ENCODE results near the gene YBX3.
"Not testable (repeated sequence)": the region's sequence is repeated elsewhere in the genome, so short reads cannot be mapped to it uniquely, and the experiment has no call there.

The YBX3 gene

DNA sequence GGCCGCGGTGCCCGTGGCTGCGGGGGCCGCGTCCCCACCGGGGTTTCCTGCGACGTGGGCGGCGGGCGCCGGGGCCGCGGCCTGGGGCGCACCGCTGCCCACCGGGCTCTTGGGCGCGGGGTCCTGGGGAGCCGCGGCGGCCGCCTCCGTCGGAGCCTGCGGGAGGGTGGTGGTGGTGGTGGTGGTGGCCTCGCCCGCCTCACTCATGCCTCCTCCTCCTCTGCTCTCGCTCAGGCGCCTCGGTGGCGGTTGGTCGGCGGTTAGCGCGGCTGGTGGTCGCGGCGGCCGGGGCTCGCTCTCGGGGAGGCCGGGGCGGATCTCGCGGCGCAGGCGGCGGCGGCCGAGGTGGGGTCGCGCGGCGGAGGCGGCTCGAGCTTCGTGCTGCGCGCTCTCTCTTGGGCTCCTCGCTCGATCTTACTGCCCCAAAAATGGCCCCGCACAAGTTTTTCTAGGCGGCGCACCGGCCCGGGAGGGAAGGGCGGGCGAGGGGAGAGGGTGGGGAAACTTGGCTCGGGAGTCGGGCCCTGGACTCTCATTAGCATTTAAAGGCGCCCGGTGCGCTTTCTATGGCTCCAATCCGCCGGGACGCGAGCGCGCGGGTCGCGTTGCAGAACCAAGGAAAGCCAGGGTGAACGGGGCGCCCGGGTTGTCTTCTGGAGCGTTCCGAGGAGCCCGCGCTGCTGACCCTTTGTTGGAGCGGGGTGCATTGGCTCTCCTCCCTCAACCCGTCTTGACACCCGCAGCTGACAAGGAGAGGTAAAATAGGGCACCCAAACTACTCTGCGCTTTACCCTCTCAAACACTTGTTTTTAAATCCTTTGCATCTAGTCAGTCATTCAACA is at the start of gene YBX3:
Gene YBX3 (minus strand): TSS at position 419 of the 842 bp plus-strand sequence. CDS start 212 bp downstream, at position 207.
- peak; percentile 74 for DNase-seq

DNA sequence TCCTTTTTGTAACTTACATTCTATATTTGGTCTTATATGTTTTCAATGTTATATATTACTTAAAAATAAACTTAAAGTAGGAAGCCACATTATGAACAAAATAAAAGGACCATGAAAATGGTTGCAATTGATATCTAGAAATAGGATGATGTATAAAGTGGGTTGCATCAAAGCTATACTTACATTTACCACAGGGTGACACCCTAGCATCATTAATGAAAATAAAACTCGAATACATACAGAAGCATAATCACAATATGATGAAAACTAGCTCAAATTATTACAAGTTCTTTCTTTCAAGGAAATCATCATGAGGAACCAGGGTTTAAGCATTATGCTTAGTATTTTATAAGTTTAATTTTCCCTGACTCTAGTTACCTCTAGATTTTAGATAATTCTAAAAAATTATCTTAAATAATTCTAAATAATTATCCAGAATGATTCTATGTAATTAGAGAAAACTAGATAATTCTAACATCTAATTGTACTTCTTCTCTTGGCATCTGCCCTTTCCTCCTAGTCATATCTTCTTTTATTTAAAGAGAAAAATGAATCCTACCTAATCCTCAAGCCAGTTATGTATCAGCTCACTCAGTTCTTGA is 48.1 kb upstream of the YBX3 start:
- peak; percentile 21 for DNase-seq

DNA sequence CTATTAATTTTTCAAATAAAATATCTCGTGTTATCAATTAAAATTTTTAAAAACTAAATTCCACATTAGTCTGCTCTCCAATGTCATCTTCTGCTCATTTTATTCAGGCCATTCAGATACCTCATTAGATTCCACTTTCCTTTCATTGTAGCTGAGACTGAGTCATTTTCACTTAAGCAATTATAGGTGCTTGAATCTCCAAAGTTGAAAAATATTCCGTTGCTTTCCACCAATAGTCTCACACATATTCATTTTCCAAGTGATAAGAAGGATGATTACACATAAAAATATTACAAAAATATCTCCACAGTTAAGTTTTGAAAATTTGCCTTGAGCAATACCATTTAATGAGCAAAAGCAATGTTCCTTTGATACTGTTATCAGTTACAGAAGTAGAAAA is 36.5 kb upstream of the YBX3 start:
- no peak for DNase-seq

DNA sequence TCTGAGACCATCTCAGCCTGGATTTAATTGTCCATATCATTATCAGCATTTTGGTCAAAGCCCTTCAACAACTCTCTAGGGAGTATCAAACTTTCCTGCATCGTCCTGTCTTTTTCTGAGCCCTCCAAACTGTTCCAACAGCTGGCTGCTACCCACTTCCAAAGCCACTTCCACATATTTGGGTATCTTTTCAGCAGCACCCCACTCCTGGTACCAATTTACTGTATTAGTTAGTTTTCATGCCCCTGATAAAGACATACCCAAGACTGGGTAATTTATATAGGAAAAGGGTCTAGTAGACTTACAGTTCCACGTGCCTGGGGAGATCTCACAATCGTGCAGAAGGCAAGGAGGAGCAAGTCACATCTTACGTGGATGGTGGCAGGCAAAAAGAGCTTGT is 33.1 kb upstream of the YBX3 start:
- DNase-seq = no peak

DNA sequence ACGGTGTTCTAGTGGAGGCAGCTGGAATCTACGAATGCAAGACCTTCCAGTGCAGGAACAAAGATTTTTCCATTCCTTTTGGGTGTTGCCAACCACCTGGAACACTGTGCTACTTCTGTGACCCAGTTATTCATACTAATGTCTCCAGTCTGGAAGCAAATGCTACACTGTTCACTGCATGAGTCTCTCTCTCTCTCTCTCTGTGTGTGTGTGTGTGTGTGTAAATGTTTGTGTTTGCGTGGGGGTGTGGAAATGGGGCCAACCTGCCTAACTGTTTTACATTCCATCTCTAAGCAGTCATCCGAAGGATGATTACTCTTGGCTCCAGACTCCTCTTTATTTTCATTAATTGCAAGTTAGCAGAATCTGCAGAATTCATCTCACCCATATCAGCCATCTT is 29.9 kb upstream of the YBX3 start:
- DNase-seq = no peak

DNA sequence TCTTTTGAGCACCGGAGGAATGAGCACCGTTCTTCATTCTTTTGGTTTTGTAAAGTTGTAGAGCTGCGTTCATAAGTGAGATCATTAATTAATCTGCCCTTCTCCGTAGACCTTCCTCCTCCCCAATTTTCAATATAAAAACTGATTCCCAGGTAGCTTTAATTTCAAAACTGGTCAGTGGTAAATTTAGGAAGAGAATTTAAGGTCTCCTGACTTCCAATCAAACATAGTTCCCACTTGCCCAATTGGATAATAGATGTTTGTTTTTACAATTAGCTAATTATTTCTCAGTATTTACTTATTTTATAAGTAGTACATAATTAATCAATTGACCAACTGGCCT is 27.2 kb upstream of the YBX3 start:
- no peak for DNase-seq

DNA sequence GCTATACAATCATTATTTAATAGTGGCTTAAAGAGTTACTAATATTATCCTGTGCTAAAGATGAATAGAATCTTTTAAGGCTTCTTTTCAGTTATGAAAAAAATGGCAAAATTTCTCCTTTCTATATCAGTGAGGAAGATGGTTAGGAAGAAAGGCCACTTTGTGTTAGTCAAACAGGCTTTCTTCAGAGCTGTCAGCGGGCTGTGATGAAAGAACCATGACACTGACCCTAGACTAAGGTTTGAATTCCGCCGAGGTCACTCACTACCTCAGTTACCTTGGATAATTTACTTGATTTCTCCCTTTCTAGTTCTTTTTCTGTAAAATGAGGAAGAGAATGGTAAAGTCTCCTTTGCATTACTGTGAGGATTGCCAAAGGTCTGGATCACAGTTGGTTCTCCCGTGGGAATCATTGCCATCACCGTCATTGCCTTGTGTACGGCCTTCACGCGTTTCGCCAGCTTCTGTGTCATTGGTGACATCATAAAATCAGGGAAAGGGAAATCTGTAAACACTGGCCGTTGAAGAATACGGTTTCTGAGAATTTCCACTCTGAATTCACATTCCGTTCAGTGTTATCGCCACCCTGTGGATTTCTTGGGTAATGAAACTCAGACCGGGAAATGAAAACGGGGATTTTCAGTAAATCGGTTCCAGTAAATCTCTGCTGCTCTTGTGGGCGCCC is 26.7 kb upstream of the YBX3 start:
- peak; percentile 86 for DNase-seq

DNA sequence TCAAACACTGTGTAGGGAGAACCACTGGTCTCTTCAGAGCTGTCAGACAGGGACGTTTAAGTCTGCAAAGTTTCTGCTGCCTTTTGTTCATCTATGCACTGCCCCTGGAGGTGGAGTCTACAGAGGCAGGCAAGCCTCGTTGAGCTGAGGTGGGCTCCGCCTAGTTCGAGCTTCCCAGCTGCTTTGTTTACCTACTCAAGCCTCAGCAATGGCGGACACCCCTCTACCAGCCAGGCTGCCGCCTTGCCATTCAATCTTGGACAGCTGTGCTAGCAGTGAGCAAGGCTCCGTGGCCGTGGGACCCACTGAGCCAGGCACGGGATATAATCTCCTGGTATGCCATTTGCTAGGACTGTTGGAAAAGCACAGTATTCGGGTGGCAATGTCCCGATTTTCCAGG is 24.6 kb upstream of the YBX3 start:
- no peak for DNase-seq

DNA sequence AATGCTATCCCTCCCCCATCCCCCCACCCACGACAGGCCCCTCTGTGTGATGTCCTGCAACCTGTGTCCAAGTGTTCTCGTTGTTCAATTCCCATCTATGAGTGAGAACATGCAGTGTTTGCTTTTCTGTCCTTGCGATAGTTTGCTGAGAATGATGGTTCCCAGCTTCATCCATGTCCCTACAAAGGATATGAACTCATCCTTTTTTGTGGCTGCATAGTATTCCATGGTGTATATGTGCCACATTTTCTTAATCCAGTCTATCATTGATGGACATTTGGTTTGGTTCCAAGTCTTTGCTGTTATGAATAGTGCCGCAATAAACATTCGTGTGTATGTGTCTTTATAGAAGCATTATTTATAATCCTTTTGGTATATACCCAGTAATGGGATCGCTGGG is 20.3 kb upstream of the YBX3 start:
- DNase-seq = not testable (repeated sequence)

DNA sequence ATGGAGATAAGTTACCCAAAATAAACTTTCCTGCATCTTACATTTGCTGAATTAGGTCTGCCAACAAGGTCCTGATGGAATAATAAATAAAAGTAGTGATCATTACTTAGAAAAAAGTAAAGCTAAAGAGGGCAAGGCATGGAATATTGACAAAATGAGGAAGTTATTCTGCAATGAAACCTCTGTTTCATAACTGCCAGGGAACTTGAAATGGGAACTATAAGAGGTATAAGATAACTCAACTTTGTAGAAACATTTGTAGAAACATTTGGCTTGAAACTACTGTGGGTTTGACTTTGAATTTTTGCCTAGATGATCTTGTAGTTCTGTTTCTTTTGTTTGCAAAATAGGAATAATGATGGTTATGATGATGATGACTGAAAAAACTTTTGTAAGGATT is 18.7 kb upstream of the YBX3 start:
- no peak for DNase-seq

DNA sequence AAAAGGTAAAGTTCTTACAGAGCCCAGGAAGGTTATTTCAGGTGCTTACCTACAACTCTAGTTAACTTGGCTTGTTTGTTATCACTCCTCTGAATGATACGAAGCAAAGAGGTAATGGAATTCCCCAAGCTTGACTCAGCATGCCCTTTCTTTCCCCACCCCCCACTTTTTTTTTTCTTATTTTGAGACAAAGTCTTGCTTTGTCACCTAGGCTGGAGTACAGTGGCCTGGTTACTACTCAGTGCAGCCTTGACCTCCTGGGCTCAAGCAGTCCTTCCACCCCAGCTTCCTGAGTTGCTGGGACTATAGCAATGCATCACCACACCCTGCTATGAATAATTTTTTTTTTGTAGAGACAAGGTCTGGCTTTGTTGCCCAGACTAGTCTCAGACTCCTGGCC is 17.1 kb upstream of the YBX3 start:
- no peak for DNase-seq

DNA sequence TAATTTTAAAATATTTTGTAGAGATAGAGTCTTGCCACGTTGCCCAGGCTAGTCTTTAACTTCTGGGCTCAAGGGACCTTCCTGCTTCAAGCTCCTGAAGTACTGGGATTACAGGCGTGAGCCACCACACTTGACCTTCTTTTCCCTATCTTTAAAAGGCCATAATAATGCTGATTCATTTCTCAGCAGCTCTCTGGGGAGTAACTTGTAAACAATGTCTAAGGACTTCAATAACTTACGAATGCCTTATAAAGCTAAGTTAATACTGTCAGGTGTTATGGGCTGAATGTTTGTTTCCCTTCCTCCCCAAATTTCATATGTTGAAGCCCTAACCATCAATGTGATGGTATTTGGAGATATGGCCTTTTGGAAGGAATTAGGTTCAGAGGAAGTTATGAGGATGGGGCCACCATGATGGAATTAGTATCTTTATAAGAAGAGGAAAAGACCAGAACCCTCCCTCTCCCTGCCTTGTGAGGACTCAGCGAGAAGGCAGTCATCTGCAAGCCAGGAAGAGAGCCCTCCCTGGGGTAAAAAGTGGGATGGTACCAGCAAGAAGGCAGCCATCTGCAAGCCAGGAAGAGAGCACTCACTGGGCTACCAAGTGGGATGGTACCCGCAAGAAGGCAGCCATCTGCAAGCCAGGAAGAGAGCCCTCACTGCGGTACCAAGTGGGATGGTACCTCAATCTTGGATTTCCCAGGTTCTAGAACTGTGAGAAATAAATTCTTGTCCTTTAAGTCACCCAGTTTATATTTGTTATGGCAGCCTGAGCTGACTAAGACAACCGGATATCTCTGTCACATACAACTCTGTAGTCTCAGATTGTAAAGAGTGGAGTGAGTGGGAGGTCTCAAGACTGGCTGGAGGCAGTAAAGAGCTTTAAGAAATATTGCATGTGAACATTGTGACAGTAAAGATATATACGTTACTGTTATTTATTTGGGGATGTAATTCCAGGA is 16.3 kb upstream of the YBX3 start:
- DNase-seq = no peak

DNA sequence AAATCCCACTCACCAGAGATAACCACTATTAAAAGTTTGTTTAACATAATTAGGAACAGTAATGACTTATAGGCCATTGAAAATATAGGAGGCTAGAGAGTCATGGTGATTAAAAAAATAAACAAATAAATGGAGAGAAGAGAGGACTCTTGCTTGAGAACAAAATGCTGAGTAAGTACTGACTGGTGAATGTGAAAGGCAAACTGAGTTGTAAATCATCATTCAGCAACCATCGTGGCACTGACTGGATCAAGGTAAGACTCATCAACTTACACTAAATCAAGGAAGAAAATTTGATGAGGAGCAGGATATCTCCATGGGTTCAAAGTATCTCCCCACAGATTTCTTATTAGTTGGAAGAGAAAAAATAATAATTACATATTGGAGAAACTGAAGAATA is 14.1 kb upstream of the YBX3 start:
- DNase-seq = no peak

DNA sequence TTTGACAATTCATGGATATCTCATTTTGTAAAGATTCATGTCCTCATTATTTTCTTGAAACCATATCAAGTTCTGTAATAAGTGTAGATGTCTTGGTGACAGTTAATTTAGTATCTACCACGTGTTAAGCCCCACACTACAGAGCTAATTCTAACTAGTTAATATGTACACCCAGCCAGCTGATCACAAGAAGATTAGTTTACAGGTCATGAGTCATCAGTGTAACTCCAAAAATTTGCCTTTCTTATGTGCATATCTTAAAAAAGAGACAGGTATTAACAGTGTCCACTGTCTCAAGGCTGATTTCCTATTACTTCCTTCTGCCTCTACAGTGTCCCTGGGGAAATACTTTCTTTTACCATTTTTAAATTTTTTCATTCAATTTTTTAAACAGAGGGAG is 13.3 kb upstream of the YBX3 start:
- no peak for DNase-seq

DNA sequence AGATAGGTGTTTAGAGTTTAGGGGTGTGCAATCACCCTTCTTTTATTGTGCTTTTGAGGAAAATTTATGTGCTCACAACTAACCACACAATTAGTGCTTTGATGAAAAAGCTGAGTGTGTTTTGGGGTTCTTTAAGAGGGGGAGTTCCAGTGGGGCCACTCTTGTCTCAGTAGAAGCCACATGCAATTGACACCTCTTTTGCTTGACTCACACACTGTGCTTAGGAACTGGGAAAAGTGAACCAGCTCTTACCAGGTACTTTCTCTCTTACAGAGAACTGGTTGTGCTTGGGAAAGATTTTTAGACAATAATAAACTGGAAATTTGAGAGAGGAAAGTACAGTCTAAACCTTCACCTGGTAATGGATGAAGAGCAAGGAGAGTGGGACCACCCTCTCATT is 12.3 kb upstream of the YBX3 start:
- DNase-seq = no peak

DNA sequence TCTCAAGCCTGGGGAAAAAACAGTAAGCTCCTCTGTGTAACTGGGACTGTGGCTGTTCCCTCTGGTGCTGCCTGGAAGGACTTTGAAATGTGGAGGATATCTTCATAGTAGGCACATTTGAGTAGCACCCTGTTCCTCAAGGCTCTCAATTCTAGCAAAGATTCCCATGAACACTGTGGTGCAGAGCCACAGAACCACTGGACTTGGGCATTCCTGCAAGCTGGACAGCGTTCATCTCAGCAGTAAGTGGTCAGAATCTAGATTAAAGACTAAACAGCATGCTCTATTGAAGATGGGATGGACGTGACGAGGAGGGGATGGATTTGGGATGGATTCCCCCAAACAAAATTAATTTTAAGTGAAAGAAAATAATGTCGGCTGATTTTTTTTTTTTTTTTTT is 9.4 kb upstream of the YBX3 start:
- no peak for DNase-seq

DNA sequence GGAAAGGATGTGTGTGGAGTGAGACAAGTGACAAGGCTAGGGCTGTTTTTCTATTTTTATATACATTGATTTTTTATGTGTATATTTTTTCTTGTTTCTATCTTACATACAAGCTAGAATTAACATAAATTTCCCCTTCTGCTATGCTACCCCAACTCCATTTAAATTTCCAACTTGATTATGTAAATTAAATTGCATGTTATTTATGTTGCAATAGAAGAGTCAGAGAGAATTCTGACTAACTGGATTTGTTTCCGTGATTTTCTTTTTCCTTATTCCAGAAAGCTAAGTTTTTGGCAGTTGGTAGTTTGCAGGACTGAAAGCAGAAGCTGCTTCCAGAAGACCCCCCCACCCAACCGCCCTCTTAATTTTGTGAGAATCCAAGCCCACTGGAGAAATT is 8.9 kb upstream of the YBX3 start:
- no peak for DNase-seq

DNA sequence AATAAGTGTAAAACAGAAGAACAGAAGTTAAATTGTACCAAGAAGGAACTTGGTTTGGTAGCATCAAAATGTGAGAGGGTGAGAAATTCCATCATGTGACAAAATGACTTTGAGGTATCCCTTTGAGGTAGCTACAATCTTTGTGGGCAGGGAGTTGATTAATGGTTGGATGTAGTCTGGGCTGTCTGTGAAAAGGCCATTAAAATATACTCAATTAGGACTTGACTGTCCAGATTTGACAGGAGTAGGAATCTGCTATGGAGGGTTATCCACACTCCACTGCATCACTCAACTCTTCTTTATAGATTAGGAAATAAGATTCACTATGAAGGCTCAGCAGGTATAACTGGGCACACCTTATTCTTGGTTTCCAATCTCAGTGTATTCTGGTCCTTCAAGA is 7.4 kb upstream of the YBX3 start:
- DNase-seq = no peak

DNA sequence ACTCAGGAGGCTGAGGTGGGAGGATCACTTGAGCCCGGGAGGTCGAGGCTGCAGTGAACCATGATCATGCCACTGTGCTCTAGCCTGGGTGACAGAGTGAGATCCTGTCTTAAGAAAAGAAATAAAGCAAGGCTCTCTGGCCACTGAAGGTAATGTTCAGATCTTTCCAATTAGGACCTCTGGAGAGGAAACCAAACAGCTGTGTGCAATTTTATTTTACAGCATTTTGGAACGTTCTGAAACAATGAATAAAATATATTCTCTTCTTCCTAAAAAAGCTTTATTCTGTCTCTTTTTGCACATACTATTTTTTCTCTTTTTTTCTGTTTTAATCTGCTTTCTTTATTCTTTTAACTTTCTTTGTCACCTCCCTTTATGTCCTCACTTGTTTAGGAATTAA is 5.0 kb upstream of the YBX3 start:
- no peak for DNase-seq

DNA sequence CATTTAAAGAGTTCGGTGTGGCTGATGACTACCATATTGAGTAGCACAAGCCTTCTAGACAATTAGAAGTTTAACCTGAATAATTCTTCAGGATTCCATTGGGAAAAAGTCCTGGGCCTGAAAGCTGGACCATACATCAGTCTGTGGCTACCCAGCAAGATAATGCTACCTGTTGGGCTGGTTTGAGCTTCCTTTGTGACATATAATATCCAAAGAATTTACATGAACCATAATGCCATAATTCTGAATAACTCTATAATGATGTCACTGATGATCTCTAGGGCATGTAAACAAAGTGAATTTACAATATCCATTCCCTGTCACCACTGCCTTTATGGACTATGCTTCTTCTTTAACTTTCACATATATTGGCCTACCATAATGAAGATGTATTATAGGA is 3.8 kb upstream of the YBX3 start:
- no peak for DNase-seq

DNA sequence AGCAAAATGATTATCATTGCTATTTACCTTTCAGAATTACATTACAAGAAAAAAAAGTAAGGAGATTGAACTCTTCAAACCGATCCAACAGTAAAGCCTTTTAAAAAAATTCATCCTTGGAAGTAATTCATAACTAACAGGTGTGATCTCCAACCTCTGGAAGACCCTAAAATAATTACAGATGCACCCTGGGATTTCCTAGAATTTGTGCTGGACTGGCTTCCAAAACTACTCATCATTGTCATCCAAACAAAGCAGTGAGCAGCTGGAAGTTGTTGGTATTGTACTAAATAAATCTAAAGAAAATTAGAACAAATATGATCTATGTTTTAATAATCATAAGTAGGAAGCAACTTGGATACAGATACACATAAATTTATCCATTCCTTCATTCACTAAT is 1.9 kb upstream of the YBX3 start:
- no peak for DNase-seq

DNA sequence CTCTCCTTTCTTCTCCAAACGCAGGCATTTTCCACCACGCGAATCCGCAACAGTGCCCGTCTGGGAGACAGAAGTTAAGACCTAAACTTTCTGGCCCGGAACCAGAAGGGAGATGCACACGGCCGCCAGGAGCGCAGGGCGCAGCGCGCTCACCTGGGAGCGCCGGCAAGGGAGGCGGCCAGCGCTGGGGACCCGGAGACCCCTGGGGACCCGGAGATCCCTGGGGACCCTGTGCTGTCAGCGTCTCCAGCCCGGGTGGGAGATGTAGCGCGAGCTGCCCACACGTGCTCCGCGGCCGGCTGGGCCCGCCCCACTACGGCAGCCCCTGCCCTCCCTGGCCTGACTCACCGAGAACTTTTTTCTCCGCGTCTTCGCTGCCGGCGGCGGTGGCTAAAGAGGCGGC is 620 bp downstream of the YBX3 start:
- peak; percentile 50 for DNase-seq
